Fibroblast of gingiva (primary cell): Measurements from ENCODE around the gene NKAIN2.

Source experiments
- DNase-seq: peaks from one replicate; pipeline ENCODE4 v3.0.0-alpha.2; 2011; ENCODE audit warnings: low read depth

The NKAIN2 gene

DNA sequence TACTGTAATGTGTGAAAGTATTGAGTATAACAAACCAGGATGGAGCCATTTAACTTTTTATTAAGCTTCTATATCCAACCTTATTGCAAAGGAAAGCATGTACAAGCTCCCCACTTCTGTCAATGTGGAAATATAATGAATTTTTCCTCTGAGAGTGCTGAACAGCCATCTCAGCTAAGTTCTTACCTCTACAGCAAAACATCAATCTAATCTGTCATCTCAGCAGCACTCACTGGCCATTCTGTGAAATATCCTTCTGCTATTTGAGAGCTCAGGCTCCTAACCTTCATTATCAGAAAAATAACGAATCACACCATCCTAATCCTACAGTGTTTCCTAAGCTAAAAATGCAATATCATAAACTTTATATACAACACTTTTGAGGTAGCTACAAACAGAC, 964.6 kb downstream of the NKAIN2 start:
- DNase-seq, result no peak

DNA sequence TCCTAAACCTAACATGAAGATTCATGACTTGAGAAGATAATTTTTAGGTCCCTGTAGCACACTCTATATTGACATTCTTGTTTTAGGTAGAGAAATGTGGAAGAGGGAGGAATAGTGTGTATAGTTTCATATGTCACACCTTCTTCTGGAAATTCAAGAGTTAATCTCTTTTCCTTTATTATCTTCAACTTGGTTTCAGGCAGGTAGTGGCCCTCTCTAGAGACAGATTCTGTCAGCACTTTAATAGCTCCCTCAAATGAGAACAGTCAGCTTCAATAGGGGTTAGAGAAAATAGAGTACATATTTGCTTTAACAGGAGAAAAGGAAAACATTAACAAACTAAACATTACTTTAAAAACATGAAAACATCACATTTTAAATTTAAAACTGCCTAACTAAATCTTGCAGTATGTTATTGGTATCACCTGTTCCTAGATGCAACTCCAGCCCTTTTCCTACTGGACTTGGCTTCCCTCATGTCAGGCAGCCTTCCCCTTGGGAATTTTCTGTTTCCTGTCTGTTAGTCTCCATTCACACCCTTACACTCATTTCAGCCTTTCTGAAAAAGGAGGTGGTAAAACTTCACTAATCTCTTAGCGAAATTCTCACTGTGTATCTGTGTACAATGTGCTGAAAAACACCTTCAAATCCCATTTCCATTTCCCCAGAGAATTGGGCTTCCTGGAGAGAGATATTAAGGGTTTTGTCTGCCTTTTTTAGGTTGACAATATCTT, 966.3 kb downstream of the NKAIN2 start:
- DNase-seq, result no peak

GRCh38 chr6:124770784-124771183, 967.1 kb downstream of the NKAIN2 start:
- no peak for DNase-seq

DNA sequence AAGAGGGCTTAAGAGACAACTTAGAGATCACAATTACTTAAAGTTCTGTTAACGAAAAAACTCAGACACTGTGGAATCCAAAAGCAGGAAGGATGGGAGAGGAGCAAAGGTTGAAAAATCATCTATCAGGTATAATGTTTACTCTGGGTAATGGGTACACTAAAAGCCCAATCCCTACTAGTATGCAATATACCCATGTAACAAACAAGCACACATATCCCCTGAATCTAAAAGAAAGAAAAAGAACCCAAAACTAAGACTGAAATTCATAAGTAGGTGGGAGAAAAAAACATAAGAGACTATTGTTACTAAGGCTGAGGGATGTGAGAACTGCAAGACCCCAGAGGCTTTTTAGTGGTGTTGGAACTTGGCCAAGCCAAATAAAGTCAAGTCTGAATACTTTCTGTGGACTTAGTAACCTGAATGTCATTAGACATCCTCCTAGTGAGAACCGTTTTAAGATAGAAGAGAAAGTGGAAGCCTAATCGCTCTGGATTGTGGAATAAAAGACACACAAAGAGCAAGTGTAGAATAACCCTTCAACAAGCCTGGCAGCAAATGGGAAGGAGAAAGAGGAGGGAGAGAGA, 969.2 kb downstream of the NKAIN2 start:
- DNase-seq, result no peak

DNA sequence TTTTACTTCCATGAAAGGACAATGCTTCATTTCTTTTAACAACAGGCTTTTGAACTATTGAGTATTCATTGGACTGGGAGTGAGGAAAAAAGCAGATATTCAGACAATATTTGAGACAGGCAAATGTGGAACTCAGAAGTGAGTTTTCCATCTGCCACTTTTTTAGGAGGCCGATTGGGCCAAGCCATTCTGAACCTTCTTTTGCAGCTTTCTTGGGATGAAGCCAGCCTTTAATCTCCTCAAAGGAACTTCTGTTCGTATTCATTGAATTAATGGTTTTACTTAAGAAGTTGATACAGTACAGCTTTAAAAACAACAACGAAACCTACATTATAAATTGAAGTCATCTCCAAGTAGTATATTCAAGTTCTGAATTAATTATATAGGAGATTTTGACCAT, 971.5 kb downstream of the NKAIN2 start:
- DNase-seq, result no peak

GRCh38 chr6:124777863-124778262, 974.2 kb downstream of the NKAIN2 start:
- DNase-seq, result no peak

- DNase-seq, result no peak
Observed at GRCh38 chr6:124780623-124781022, 977.0 kb downstream of the NKAIN2 start.

DNA sequence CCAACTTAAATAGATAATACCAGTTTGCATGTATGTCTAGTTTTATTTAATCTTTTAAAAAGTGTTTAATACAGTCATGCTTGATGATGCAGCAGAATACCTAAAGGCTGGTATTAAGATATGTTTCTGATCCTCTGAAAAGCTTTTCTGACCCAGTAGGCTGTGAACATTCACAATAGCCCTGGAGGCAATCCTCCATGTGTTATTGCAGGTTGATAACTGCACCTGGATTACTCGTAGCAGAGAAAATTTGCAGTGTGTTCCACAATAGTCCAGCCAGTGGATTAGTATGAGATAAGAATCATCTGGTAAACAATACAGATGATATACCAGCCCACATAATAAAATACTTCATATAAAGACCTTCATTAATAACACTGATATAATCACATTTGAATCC, 979.7 kb downstream of the NKAIN2 start:
- no peak for DNase-seq

- no peak for DNase-seq
Observed at GRCh38 chr6:124791156-124791555, 987.5 kb downstream of the NKAIN2 start.

DNA sequence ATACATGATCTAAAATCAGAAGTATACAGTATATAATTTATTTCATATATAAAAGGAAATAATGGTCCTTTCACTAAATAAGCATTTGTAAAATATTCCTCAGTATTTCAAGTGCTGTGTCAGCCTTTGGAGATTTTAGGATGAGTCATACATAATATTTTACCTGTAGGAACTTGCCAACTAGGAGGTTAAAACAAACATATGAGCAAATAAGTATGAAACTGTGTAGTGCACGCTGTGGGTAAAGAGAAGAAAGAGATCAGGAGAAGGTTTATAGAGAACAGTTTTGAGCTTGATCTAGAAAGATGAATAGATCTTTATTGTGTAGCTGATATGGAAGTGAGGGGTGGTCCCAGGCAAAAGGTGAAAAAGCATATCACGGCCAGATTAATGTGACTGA, 988.7 kb downstream of the NKAIN2 start:
- DNase-seq, result no peak

GRCh38 chr6:124793398-124793797, 989.7 kb downstream of the NKAIN2 start:
- no peak for DNase-seq

GRCh38 chr6:124795643-124796463, 992.2 kb downstream of the NKAIN2 start:
- no peak for DNase-seq

DNA sequence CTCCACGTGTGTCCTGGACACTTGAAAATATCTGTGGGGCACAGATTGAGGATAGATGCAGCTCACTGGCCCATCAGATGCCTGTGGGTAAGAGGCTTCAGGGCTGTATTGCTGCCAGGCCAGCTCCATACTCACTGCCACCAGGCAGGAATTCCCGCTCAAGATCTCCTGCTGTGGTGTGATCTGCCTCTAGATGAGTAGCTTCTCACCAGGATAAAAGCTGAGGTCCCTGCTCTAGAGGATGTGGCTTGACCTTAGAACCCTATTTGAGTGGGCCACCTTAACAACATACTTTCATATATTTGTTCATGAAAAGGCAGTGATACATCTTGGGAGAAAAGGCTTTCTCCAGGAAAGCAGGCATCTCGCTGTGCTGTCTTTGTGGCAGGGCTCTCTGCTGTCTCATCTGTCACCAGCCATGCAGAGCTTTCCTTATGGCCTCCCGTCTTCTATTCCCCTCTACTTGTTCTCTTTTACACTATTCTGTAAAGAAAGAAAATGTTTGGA, 992.9 kb downstream of the NKAIN2 start:
- no peak for DNase-seq

- no peak for DNase-seq
Observed at GRCh38 chr6:124797224-124797623, 993.6 kb downstream of the NKAIN2 start.

DNA sequence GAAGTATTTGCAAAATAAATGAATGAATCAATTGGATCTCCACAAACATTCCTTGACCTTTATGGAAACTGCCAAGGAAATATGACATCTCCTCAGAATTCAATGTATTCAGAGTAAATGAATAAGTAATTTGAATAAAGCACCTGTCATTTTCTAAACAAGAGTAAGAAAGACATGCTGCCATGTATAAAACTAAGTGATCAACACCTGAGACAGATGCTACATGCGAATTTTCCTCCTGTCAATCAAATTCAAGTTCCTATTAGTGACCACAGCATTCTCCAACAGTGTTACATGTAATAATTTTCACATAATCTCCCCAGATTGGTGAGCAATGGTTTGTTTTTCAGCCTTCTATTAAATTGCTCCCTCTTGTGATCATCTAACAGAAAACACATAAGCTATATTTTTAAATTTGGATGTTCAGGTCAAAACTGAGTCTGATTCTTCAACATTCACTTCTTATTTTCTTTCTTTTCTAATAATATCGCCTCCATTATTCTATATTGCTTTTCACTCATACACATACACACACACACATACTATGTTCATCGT, 995.4 kb downstream of the NKAIN2 start:
- DNase-seq, result no peak

- no peak for DNase-seq
Observed at GRCh38 chr6:124799638-124800037, 996.0 kb downstream of the NKAIN2 start.

- DNase-seq, result no peak
Observed at GRCh38 chr6:124800222-124800621, 996.6 kb downstream of the NKAIN2 start.

- no peak for DNase-seq
Observed at GRCh38 chr6:124812067-124812466, 1008.4 kb downstream of the NKAIN2 start.

- no peak for DNase-seq
Observed at GRCh38 chr6:124819346-124819745, 1015.7 kb downstream of the NKAIN2 start.

- DNase-seq, result no peak
Observed at GRCh38 chr6:124822204-124822613, 1018.5 kb downstream of the NKAIN2 start.

DNA sequence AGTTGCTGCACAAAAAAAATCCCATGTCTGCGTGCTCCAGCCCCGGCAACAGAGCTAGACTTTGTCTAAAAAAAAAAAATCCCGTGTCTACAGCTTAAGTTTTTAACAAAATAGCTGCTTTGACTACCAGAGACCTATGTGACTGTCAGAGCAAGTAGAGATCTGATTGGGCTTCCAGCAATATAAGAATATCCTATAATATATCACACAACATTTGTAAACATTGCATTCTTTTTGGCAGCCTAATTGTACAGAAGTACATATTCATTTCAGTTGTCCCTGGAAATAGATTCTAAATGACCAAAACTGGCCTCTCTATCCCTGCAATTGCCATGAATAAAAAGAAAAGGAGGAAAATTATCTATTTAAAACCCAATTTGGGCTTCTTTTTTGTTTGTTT, 1019.1 kb downstream of the NKAIN2 start:
- DNase-seq, result no peak

GRCh38 chr6:124823240-124824111, 1019.8 kb downstream of the NKAIN2 start:
- DNase-seq, result no peak
